GM18951 (cell line): ENCODE results near the gene RTN3.
"Not testable (repeated sequence)": the region's sequence is repeated elsewhere in the genome, so short reads cannot be mapped to it uniquely, and the experiment has no call there.

Experiments used
- POLR2A ChIP-seq: IDR thresholded peaks from 4 replicates; pipeline ENCODE4 v1.6.1; 2011; ENCODE audit warnings: mild to moderate bottlenecking; ENCODE audit not compliant: insufficient read length, insufficient read depth; ENCODE audit errors: extremely low read depth
- in situ Hi-C: fragments of 300-500 bp; cut with MboI; formaldehyde crosslinking; loops from one replicate; pipeline ENCODE4 v1.12.0; 2022; ENCODE audit warnings: low sequenced_read_pairs, mixed read lengths, inconsistent platforms; ENCODE audit not compliant: unreplicated experiment

RTN3 gene

GRCh38 chr11:63670433-63671321, 10.6 kb upstream of the RTN3 start:
- in situ Hi-C loops, result no loop called here
- no peak for TF ChIP-seq POLR2A

- in situ Hi-C loops, result no loop called here
- TF ChIP-seq POLR2A, result peak; percentile 47
These were observed 9.8 kb upstream of the RTN3 start, which contains the start of gene ATL3 for GRCh38 chr11:63671322-63672155. Gene ATL3 (minus strand): TSS chr11:63671376. CDS start chr11:63671335, 41 bp downstream.

GRCh38 chr11:63672156-63672463, 9.2 kb upstream of the RTN3 start:
- in situ Hi-C loops, result no loop called here
- TF ChIP-seq POLR2A, result no peak

GRCh38 chr11:63672936-63673539, 8.3 kb upstream of the RTN3 start:
- in situ Hi-C loops, result no loop called here
- no peak for TF ChIP-seq POLR2A

GRCh38 chr11:63673579-63673978, 7.7 kb upstream of the RTN3 start:
- TF ChIP-seq POLR2A, result no peak
- in situ Hi-C loops, result no loop called here

- in situ Hi-C loops, result no loop called here
- no peak for TF ChIP-seq POLR2A
These were observed 423 bp upstream of the RTN3 start for GRCh38 chr11:63680834-63681320.

GRCh38 chr11:63682066-63683021, 1.0 kb downstream of the RTN3 start:
- in situ Hi-C loops, result no loop called here
- no peak for TF ChIP-seq POLR2A

GRCh38 chr11:63683133-63683991, 2.1 kb downstream of the RTN3 start:
- no peak for TF ChIP-seq POLR2A
- in situ Hi-C loops, result no loop called here

GRCh38 chr11:63685158-63685721, 3.9 kb downstream of the RTN3 start:
- in situ Hi-C loops, result not testable (repeated sequence)

GRCh38 chr11:63686926-63687325, 5.6 kb downstream of the RTN3 start:
- TF ChIP-seq POLR2A, result no peak
- in situ Hi-C loops, result no loop called here

- no peak for TF ChIP-seq POLR2A
- in situ Hi-C loops, result no loop called here
These were observed 6.5 kb downstream of the RTN3 start for GRCh38 chr11:63687845-63688244.

- in situ Hi-C loops, result no loop called here
- TF ChIP-seq POLR2A, result no peak
These were observed 13.3 kb downstream of the RTN3 start for GRCh38 chr11:63694596-63694995.
